ENCODE measurements around the gene PTPRC.

DNA sequence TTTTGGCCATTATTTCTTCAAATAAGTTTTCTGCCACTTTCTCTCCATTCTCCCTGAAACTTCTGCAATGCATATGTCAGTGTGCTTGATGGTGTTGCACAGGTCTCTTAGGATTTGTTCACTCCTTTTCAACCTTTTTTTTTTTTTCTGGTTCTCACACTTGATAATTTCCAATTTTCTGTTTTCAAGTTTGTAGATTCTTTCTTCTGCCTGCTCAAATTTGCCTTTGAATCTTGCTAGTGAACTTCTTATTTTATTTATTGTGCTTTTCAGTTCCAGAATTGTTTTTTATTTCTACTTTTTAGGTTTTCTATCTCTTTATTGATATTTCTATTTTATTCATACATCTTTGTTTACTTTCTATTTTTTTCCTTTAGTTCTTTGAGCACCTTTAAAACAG, 48.4 kb upstream of the PTPRC start:
- TF ChIP-seq, protein P1, sequence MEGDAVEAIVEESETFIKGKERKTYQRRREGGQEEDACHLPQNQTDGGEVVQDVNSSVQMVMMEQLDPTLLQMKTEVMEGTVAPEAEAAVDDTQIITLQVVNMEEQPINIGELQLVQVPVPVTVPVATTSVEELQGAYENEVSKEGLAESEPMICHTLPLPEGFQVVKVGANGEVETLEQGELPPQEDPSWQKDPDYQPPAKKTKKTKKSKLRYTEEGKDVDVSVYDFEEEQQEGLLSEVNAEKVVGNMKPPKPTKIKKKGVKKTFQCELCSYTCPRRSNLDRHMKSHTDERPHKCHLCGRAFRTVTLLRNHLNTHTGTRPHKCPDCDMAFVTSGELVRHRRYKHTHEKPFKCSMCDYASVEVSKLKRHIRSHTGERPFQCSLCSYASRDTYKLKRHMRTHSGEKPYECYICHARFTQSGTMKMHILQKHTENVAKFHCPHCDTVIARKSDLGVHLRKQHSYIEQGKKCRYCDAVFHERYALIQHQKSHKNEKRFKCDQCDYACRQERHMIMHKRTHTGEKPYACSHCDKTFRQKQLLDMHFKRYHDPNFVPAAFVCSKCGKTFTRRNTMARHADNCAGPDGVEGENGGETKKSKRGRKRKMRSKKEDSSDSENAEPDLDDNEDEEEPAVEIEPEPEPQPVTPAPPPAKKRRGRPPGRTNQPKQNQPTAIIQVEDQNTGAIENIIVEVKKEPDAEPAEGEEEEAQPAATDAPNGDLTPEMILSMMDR (conservative IDR thresholded peaks at IDR 0.05; ENCODE audit: low read length): no peak
- TF ChIP-seq EZH2phosphoT487 (IDR thresholded peaks at IDR 0.05; ENCODE audit: borderline replicate concordance, low read depth, low read length): no peak

Data from OCI-LY7 (cell line).